Hippocampal formation (tissue), 2 donors: ENCODE measurements around the gene TPRN.

ENCODE experiments used
- DNase-seq, 2 donors: peaks; one replicate each; lab custom pipeline; 2025; lab: John Stamatoyannopoulos, UW

TPRN gene

GRCh38 chr9:137161558-137162486, 38.7 kb downstream of the TPRN start:
- no peak for DNase-seq

- no peak for DNase-seq
Observed at GRCh38 chr9:137160716-137161557, 39.6 kb downstream of the TPRN start.

- DNase-seq: no peak
Observed at GRCh38 chr9:137160054-137160425, 40.5 kb downstream of the TPRN start.

GRCh38 chr9:137159105-137160053, 41.2 kb downstream of the TPRN start:
- DNase-seq: no peak

GRCh38 chr9:137158625-137159024, 41.9 kb downstream of the TPRN start:
- no peak for DNase-seq

- no peak for DNase-seq
Observed at GRCh38 chr9:137157618-137158415, 42.7 kb downstream of the TPRN start.

- no peak for DNase-seq
Observed at GRCh38 chr9:137156567-137157375, 43.8 kb downstream of the TPRN start.

- no peak for DNase-seq
Observed at GRCh38 chr9:137152844-137153405, 47.6 kb downstream of the TPRN start.

GRCh38 chr9:137150617-137151457, 49.7 kb downstream of the TPRN start:
- DNase-seq: no peak

GRCh38 chr9:137149942-137150616, 50.5 kb downstream of the TPRN start:
- DNase-seq: no peak

- DNase-seq: no peak
Observed at GRCh38 chr9:137149363-137149762, 51.2 kb downstream of the TPRN start.

- DNase-seq: no peak
Observed at GRCh38 chr9:137148661-137149060, 51.9 kb downstream of the TPRN start.

- no peak for DNase-seq
Observed at GRCh38 chr9:137148242-137148641, 52.3 kb downstream of the TPRN start.

GRCh38 chr9:137147793-137148160, 52.8 kb downstream of the TPRN start:
- DNase-seq: no peak

GRCh38 chr9:137147091-137147792, 53.3 kb downstream of the TPRN start:
- DNase-seq: no peak

- no peak for DNase-seq
Observed at GRCh38 chr9:137146527-137146918, 54.0 kb downstream of the TPRN start.

GRCh38 chr9:137145731-137146526, 54.6 kb downstream of the TPRN start:
- DNase-seq: no peak
